GM23338 (cell line): ENCODE data around the gene MED27.

Source experiments
- CTCF ChIP-seq, 2 experiments: fragments of 200-600 bp in 1 of 2; sonication (generic) in 1 of 2; conservative IDR thresholded peaks; 2 replicates each; pipeline versions ENCODE4 v1.5.1 to v1.6.1; 2016 to 2017; ENCODE audit warnings: antibody characterized with exemption in 2 of 2, low read depth in 2 of 2, mild to moderate bottlenecking in 2 of 2, moderate library complexity in 1 of 2
- EZH2 ChIP-seq: fragments of 200-600 bp; sonication (generic); IDR thresholded peaks from one replicate; pipeline ENCODE4 v1.8.0; 2017; ENCODE audit warnings: antibody characterized with exemption, mild to moderate bottlenecking, low read depth; ENCODE audit not compliant: unreplicated experiment

DNA sequence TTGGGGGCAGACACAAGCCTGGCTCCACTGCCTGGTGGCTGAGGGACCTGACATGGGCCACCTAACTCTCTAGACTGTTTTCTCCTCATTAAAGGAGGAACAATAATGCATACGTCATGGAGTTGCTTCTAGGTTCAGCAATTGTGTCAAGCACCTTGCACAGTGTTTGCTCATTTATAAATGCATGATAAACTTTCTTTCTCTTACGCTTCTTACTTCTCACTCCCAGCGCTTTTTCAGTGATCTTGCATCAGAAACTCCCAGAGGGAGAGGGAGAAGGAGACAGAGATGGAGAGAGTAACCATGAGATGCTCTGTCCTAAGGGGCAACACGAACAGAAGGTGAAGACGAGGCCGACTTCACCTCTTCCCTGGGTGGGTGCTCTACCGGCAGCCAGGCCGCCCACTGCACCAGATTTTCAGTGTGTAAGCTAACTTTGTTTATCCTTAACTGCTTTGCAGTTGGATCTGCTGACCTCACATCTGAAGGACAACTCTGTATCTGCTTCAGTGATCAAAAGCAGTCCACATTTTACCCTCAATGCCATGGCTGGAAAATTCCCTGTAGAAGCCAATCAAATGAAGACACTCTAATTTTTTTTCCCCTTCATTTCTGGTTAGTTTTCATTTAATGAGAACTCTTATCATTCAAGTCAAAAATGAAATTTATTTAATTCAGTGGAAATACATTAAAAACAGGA is 35.3 kb downstream of the MED27 start:
- no peak for TF ChIP-seq EZH2
- TF ChIP-seq CTCF (conservative IDR thresholded peaks at IDR 0.05; ENCODE audit: low read depth in 2 of 2): no peak
